HG03571 (cell line): ENCODE measurements around the gene IL1RAP.
"Not testable (repeated sequence)": the region's sequence is repeated elsewhere in the genome, so short reads cannot be mapped to it uniquely, and the experiment has no call there.

ENCODE experiments used
- ATAC-seq: cut with Tn5 transposase; IDR thresholded peaks from one replicate; pipeline ENCODE4 v1.9.1; 2021; ENCODE audit not compliant: unreplicated experiment

The IL1RAP gene

DNA sequence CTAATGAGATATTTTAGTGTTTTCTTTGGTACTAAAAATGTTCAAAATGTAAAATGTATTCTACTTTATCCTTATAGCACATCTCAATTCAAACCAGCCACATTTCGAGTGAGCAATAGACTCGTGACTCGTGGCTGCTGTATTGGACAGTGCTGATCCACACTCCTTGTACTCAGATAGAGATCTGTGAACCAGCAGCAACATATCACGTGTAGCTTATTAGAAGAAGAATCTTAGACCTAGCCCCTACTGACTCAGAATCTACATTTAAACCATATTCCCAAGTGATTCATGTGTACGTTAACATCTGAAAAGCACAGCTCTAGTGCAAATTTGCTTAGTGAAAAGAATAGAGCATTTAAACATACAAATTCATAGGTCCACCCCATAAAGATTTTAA is 130.9 kb downstream of the IL1RAP start:
- no peak for ATAC-seq

DNA sequence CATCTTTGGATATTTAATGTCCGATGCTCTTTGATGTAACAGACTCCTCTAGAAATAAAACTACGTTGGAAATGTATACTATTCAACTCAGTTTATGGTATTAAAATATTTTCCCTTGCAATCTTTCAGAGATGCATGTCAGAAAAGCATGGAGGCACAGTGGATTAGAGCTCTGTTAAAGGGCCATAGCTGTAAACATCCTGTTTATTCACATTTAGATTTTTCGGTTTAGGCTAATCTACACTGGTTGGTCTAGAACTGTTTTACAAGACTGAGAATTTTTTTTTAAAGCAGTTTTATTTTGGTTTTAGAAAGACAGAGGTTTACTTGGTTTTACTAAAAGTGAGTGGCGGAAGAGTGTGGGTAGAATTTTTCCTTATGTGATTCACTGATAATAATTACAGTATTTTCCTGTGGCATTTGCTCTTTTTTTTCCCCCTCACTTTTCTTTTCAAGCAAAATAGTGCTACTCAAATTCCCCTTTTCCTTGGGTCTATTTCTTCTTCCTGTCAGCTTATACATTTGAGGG is 132.1 kb downstream of the IL1RAP start:
- ATAC-seq: no peak

DNA sequence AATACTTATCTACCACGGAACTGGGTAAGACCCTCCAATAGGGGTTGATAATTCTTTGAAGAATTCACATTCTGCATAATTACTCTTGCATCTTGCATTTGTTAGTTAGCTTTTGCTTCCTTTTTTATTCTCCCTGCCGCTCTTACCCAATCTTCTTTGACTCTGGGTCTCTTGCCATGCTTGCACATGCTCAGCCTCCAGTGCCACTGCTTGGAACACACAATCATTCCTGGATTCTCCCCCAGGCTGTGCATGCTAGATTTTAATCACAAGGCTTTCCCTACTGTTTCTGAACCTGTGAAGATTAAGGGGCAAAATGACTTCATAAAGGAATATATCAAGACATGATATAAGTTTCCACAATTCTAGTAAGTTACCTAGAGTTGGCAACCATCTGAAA is 133.1 kb downstream of the IL1RAP start:
- no peak for ATAC-seq

DNA sequence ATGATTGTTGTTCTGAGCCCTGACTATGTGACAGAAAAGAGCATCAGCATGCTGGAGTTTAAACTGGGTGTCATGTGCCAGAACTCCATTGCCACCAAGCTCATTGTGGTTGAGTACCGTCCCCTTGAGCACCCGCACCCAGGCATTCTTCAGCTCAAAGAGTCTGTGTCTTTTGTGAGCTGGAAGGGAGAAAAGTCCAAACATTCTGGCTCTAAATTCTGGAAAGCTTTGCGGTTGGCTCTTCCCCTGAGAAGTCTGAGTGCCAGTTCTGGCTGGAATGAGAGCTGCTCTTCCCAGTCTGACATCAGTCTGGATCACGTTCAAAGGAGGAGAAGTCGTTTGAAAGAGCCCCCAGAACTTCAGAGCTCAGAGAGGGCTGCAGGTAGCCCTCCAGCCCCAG is 142.0 kb downstream of the IL1RAP start:
- ATAC-seq: no peak

DNA sequence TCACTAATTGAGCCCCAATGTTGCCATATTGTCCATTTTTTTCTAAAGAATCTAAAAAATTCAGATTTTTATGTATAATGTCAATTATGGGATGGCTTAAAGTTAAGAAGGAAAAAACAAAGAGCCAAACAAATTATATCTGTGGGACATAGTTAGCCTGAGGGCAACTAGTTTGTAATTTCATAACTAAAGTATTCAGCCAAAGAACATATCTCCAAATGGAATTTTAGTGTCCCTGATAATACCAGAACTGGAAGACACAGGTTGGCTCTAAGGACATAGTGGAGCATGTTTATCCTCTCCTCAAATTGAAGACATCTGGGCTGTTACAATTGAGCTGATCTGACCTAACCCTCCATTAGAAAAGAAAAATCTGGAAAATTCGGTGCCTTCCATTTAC is 144.2 kb downstream of the IL1RAP start:
- no peak for ATAC-seq

DNA sequence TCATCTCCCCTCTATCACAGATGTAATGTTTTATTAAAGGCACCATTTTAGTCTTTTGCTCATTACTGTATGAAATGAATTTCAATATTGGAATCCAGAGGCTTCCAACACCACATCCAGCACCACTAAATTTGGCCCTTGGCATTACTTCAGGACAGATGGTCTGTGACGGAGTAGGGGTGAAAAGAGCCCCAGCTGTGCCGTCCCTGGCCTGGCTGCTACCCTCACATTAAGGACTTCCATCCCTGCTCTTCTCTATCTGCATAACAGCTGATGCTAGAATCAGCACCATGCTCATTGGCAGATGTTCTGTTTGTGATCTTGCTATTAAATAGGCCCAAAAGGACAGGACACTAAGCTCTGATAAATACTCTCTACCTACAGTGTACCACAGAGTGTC is 152.9 kb downstream of the IL1RAP start:
- no peak for ATAC-seq

DNA sequence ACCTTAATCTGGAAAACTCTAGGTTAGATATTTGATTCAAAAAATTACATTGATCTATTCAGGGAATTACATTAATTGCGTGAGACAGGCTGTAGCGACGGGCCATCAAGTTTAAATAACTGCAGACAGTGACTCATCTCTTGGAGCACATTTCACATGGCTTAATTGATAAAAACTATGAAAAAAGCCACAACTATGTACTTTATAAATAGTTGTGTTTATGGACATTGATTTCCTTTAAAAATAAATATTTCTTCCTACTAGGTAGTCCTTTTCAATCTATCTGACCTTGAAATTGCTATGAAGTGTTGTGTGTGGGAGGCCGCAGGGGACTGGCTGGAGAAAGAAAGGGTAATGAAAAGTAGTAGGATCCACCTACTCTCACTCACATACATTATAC is 157.8 kb downstream of the IL1RAP start:
- ATAC-seq: no peak

DNA sequence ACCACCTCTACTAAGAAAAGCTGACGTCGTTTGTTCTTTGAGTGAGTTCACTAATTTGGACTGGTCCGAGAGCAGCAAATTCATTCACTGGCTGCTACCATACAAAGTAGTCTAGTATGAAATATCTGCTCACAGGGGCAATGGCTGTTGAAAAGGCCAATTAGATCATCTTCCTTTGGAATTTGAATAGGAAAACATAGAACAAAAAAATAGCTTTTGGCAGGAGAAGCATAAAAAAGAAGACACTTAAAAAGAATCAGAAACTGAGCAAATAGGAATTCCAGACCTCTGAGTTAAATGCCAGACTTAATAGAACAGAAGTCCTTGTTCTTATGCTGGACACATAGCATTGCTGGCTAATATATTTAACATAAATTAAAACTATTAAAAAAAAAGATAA is 159.3 kb downstream of the IL1RAP start:
- no peak for ATAC-seq

DNA sequence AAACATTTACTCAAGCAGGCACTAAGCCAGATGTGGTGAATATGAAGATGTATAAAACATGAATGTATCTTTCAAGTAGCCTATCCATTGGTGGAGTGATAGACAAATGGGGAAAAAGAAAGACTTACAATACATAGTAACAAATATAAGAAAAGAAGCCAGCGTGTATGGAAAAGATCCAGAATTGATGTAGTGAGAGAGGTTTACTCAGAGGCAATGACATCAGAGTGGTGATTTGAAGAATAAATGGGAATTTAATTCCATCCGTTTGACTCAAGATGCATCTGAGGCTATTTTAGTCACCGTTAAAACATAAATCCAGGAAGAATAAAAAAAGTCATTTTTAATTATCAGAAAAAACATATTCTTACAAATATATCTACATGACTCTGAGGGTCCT is 162.6 kb downstream of the IL1RAP start:
- no peak for ATAC-seq

DNA sequence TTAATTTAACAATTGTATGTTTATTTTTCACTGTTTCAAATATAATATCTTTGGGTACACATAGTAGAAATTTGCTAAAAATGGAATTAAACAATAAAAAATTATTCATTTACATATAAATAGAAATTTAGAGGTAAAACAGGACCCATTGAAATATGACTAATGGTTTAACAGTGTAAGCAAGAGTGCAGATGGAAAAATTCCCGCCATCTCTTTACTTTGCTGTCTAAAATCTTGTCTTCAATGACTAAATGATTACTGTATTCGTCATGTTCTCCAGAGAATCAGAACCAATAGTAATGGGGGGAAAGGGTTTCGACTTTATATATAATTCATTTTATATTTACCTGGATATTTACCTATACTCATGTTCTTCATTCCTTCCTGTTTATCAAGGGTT is 163.1 kb downstream of the IL1RAP start:
- no peak for ATAC-seq

DNA sequence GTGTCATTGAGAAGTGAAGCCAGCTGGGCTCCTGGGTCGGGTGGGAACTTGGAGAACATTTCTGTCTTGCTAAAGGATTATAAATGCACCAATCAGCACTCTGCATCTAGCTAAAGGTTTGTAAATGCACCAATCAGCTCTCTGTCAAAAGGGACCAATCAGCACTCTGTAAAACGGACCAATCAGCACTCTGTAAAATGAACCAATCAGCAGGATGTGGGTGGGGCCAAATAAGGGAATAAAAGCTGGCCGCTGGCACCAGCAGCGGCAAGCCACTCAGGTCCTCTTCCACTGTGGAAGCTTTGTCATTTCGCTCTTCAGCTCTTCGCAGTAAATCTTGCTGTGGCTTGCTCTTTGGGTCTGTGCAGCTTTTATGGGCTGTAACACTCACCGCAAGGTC is 164.0 kb downstream of the IL1RAP start:
- ATAC-seq: not testable (repeated sequence)

DNA sequence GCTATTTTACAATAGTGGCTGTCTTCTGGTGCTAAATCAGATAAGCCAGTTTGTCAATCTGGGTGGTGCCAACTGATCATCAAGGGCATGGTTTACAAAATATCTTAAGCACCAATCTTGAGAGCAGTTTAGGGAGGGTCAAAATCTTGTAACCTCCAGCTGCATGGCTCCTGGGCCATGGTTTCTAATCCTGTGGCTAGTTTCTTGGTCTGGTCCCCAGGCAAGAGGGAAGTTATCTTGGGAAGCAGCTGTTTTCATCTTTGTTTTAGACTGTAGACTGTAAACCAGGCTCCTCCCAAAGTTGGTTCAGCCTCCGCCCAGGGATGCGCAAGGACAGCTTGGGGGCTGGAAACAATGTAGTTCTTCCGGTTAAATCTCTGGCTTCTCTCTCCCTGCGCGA is 166.8 kb downstream of the IL1RAP start:
- ATAC-seq: no peak

DNA sequence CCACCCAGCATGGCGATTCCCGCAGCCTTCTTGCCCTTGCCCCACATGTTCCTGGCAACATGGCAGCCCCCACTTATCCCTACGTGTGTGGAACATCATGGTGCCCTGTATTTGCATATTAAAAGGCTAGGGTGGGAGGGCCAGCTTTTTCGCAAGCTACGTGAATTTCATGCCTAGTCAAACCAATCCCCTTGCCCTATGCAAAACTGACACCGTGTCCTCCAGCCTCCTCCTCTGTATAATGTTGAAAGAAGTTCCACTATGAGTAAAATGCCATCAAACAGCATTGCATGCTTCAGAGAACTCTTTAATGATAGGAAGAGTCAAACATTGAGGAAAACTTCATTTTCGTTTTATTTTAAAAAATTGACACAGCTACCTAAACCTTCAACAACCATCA is 170.9 kb downstream of the IL1RAP start:
- no peak for ATAC-seq

DNA sequence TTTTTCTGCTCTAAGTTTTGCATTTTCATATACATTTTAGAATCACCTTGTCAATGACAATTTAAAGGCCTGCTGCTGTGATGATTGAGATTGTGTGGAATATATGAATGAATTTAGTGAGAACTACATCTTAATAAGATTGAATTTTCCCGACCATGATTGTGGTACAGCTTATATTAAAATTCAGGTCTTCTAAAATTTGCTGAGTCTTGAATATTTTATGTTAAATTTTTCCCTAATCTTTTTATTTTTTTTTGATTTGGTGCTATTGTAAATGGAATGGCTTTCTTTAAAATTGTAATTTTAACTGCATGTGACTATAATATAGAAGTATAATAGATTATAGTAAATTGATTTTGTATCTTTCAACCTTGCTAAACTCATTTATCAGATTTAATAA is 172.1 kb downstream of the IL1RAP start:
- ATAC-seq: no peak

DNA sequence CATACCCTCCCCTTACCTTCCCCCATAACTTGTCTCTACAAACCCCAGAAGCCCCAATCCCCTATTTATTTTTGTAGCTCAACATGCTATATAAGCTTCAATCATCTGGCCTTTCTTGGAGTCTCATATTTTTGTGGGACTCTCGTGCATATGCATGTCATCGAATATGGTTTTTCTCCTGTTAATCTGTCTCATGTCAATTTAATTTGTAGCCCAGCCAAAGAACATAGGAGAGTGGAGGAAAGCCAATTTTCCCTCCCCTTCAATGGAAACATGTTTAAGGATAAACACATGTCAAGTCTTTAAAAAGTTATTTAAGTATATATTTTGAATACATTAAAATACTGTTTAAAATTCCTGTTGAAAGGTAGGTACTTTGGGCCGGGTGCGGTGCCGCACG is 176.4 kb downstream of the IL1RAP start:
- no peak for ATAC-seq

DNA sequence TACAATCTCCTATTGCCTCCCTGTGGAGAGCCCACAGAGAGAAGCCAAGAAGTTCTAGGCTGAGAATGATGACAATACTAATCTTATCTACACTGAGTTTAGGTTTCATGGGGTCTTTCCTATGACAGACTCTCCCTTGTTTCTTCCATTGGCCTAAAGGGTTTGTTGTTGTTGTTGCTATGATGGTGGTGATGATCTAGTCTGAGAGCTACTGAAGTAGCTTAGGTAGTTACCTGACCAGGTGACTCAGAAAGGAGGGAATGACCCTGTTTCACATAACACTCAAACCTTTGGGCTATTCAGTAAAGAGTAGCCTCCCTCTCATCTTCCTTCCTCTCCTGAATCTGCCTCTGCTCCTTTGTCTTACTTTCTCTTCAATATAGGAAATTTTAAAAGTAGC is 178.4 kb downstream of the IL1RAP start:
- ATAC-seq: no peak

DNA sequence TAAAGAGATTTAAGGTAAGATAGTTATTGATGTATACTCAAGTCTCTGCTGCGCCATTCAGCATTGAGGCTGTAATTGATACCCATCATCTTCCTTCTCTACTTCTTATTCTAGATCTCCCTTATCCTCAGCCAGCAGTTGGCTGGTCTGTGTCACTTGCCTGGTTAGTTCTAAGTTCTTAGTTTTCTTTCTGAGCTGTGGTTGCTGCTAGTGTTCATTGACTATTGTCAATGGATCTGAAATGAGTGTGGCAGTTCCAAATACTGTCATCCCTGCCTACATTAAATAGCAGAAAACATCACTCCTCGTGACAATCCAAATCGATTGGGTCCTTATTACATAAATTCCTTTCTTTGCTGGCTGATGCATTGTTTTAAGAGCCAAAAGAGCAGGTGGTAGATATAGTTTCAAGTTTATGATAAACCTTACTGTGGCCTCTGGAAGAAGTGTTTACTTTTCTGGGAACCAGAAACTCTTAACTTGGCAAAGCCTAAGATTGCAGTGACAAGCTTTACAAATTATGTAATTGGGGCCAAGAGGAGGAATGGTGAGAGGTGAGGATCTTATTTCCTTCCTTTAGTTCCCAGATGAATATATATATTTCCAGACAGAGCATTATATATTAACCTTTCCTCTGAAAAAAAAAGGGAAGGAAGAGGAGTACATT is 180.6 kb downstream of the IL1RAP start:
- ATAC-seq: no peak

DNA sequence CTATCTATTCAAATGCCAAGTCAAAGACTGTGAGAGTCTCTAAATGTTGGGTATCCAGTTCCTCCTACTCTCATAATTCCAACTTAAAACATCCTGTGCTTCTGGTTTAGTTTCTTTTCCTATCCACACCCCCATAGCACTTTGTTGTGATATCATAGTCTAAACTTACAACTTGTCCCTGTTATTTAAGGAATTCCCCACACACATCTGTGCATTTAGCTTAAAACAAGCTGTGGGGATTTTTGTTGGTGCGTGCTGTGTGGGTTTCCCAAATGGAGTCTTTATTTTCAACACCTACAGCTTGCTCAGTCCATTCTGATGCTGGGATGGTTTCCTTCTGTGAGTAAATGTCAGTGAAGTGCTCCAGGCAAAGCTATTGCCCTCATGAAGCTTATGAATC is 181.3 kb downstream of the IL1RAP start:
- no peak for ATAC-seq

DNA sequence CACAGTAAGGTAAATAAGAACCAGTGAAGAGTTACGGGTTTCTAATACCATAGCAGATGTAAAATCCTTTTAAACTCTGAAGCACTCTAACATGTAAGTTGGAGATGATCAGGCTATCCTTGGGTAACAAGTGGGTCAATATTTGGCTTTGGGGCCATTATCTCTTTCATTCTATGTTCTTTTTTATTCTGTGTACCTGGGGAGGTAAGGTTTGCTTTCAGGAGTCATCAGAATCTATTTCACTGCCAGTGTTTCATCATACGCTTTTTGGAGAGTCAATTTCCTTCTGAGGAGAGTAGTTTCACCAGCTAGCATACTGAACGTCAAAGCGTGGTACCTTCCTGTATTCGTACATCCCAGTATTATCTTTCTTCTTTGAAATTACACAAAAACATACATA is 182.1 kb downstream of the IL1RAP start:
- no peak for ATAC-seq

DNA sequence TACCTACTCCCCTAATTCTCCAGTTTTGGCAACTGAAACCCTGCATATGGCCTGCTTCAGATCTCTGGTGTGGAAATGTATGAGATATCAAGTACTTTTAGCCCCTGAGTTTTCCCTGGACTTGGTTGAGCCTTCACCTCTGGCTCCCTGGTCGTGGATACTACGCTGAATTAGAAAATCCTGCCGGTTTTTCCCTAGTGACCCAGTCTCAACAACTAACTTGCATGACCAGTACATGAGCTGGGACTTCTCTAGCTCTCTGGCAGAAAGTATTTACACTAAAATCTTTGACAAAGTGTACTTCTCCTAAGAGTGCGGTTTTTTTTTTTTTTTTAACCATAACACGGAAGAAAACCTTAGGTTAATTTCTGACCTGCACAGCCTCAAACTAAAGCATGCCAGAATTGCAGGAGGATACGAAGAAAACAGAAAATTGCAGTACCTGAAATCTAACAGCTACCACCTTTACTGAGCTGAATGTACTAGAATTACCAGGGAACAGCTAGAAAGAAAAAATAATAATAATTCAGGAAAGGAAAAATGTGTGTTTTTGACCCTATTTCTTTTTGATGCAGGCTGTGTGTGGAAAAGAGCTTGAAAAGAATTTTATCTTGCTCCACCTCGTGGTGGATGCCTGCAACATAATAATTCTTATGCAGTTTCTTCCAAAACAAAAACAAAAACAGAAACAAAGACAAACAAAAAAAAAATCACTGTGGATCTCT is 183.1 kb downstream of the IL1RAP start:
- ATAC-seq: no peak

DNA sequence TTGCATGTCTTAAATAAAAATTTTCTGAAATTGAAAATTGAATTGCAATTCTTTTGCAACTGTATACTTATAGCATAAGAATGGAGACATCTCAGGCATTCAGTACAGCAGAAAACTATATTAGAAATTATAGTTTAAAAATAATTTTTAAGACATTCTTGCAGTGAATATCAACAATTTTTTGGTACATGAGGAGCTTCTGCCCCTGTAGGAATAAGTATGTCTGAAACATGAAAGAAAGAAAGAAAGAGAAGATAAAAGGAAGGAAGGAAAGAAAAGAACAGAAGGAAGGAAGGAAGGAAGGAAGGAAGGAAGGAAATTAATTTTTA is 183.6 kb downstream of the IL1RAP start:
- no peak for ATAC-seq

DNA sequence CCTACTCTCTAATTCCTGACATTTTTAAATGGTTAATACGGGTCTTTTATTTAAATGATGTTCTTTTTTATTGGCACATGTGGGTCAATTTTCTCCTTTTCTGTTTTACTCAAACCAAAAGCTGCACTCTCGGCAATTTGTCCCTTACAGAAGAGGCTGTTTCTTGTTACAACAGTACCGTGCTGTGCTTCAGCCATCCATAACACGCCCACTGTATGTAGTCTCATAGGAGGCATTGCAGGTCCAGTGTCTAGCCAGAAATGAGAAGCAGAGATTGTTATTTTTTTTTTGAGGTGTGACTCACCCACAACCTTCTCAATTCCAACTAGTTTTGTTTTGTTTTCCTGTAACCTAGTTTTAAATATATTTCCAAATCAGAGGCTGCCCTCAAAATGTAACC is 184.0 kb downstream of the IL1RAP start:
- no peak for ATAC-seq

DNA sequence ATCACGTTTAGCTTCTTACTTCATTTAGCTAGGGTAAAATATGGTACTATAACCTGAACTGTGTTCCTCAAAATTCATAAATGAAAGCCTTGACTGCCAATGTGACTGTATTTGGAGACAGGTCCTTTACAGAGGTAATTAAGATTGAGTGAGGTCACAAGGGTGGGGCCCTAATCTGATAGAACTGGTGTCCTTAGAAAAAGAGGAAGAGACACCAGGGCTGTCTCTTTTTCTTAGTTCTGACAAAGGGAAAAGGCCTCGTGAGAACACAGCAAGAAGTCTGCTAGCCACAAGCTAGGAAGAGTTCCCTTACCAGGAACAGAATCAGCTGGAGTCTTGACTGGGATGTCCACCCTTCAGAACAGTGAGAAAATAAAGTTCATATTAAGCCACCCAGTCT is 185.9 kb downstream of the IL1RAP start:
- ATAC-seq: no peak
